Measurements from ENCODE around the gene MYPN. TPM values are rescaled to one million over a fixed set of nuclear protein-coding genes. Genes with fewer than 3 reads are reported as not detected.
"Not testable (repeated sequence)": the region's sequence is repeated elsewhere in the genome, so short reads cannot be mapped to it uniquely, and the experiment has no call there.

The MYPN gene
- total RNA-seq, 2 experiments from 2014 or later: not detected

GRCh38 chr10:68242051-68242450, 132.8 kb downstream of the MYPN start:
- DNase-seq: no peak
- Mint-ChIP-seq H3K4me3 (no peak overlapping the region), H3K4me1 (ENCODE audit: low read depth) (no peaks in the 10 kb centered on the region), H3K27me3 (ENCODE audit: low read depth) (no peaks in the 10 kb centered on the region), H3K9me3 (no peaks in the 10 kb centered on the region), H3K36me3 (ENCODE audit: low read depth) (no peaks in the 10 kb centered on the region), H3K27ac (no peak overlapping the region)
- CTCF ChIA-PET: no interaction called here
- intact Hi-C loops (cut with micrococcal nuclease): no loop called here

- H3K4me1 Mint-ChIP-seq (ENCODE audit: low read depth); CTCF ChIA-PET; intact Hi-C loops (cut with micrococcal nuclease); H3K9me3 Mint-ChIP-seq; H3K27me3 Mint-ChIP-seq (ENCODE audit: low read depth); H3K27ac Mint-ChIP-seq; H3K36me3 Mint-ChIP-seq (ENCODE audit: low read depth); H3K4me3 Mint-ChIP-seq; DNase-seq: not testable (repeated sequence)
Measured at GRCh38 chr10:68246397-68246796, 137.1 kb downstream of the MYPN start.

- Mint-ChIP-seq H3K27ac (no peak overlapping the region), H3K27me3 (ENCODE audit: low read depth) (no peaks in the 10 kb centered on the region), H3K9me3 (no peaks in the 10 kb centered on the region), H3K4me1 (ENCODE audit: low read depth) (peaks cover 6% of the 10 kb centered on the region), H3K36me3 (ENCODE audit: low read depth) (no peaks in the 10 kb centered on the region), H3K4me3 (no peak overlapping the region)
- intact Hi-C loops (cut with micrococcal nuclease): no loop called here
- DNase-seq: no peak
- CTCF ChIA-PET: interaction anchor here (1.9 kb wide), 1 partner anchor 35 kb away, joined by 6 read pairs; no protein-coding TSS in a partner anchor
Measured at GRCh38 chr10:68247931-68248330, 138.6 kb downstream of the MYPN start.

GRCh38 chr10:68249297-68249696, 140.0 kb downstream of the MYPN start:
- no peak for DNase-seq
- no peak overlapping the region for H3K4me3 Mint-ChIP-seq
- no peaks in the 10 kb centered on the region for H3K36me3 Mint-ChIP-seq (ENCODE audit: low read depth)
- peaks cover 6% of the 10 kb centered on the region for H3K4me1 Mint-ChIP-seq (ENCODE audit: low read depth)
- CTCF ChIA-PET: interaction anchor here (0.6 kb wide), 2 partner anchors 20 to 426 kb away, joined by 3 read pairs; no protein-coding TSS in a partner anchor
- no peak overlapping the region for H3K27ac Mint-ChIP-seq
- intact Hi-C loops (cut with micrococcal nuclease): no loop called here
- H3K9me3 Mint-ChIP-seq: no peaks in the 10 kb centered on the region
- H3K27me3 Mint-ChIP-seq (ENCODE audit: low read depth): no peaks in the 10 kb centered on the region

- no peak for DNase-seq
- Mint-ChIP-seq H3K27ac (no peak overlapping the region), H3K4me1 (ENCODE audit: low read depth) (peaks cover 6% of the 10 kb centered on the region), H3K36me3 (ENCODE audit: low read depth) (no peaks in the 10 kb centered on the region), H3K27me3 (ENCODE audit: low read depth) (no peaks in the 10 kb centered on the region), H3K9me3 (no peaks in the 10 kb centered on the region), H3K4me3 (no peak overlapping the region)
- intact Hi-C loops (cut with micrococcal nuclease): no loop called here
- CTCF ChIA-PET: no interaction called here
Measured at GRCh38 chr10:68251151-68251550, 141.9 kb downstream of the MYPN start.

GRCh38 chr10:68251625-68252495, 142.6 kb downstream of the MYPN start:
- no peak overlapping the region for H3K4me3 Mint-ChIP-seq
- intact Hi-C loops (cut with micrococcal nuclease): no loop called here
- no peaks in the 10 kb centered on the region for H3K9me3 Mint-ChIP-seq
- no peak overlapping the region for H3K27ac Mint-ChIP-seq
- no peaks in the 10 kb centered on the region for H3K27me3 Mint-ChIP-seq (ENCODE audit: low read depth)
- DNase-seq: no peak
- H3K4me1 Mint-ChIP-seq (ENCODE audit: low read depth): peaks cover 6% of the 10 kb centered on the region
- H3K36me3 Mint-ChIP-seq (ENCODE audit: low read depth): no peaks in the 10 kb centered on the region
- CTCF ChIA-PET: interaction anchor here (1.4 kb wide), 1 partner anchor 39 kb away, joined by 5 read pairs; no protein-coding TSS in a partner anchor

- Mint-ChIP-seq H3K9me3 (no peaks in the 10 kb centered on the region), H3K27ac (no peak overlapping the region), H3K4me3 (no peak overlapping the region), H3K36me3 (ENCODE audit: low read depth) (no peaks in the 10 kb centered on the region), H3K27me3 (ENCODE audit: low read depth) (no peaks in the 10 kb centered on the region), H3K4me1 (ENCODE audit: low read depth) (peaks cover 6% of the 10 kb centered on the region)
- DNase-seq: no peak
- CTCF ChIA-PET: interaction anchor here (0.6 to 1.4 kb wide), 4 partner anchors 39 to 587 kb away, joined by 3 to 8 read pairs (median 5); no protein-coding TSS in a partner anchor
- intact Hi-C loops (cut with micrococcal nuclease): no loop called here
Measured at GRCh38 chr10:68253346-68253745, 144.1 kb downstream of the MYPN start.

GRCh38 chr10:68261132-68261856, 152.0 kb downstream of the MYPN start:
- CTCF ChIA-PET: interaction anchor here (0.5 kb wide), 1 partner anchor 244 kb away, joined by 3 read pairs; no protein-coding TSS in a partner anchor
- Mint-ChIP-seq H3K9me3 (peaks cover 1% of the 10 kb centered on the region), H3K27me3 (ENCODE audit: low read depth) (no peaks in the 10 kb centered on the region), H3K4me1 (ENCODE audit: low read depth) (no peaks in the 10 kb centered on the region), H3K36me3 (ENCODE audit: low read depth) (no peaks in the 10 kb centered on the region), H3K4me3 (no peak overlapping the region), H3K27ac (no peak overlapping the region)
- no peak for DNase-seq
- intact Hi-C loops (cut with micrococcal nuclease): no loop called here

Other genes with a start within 250 kb of the MYPN start
- gene SIRT1, start 224.8 kb upstream of the MYPN start, total RNA-seq: 10 to 100 TPM; 18.7 to 18.8 TPM
- gene HERC4, start 34.2 kb upstream of the MYPN start, total RNA-seq: 10 to 100 TPM; 42.2 to 45.0 TPM
- not detected for gene ATOH7, start 122.6 kb downstream of the MYPN start, total RNA-seq
- 100 to 1,000 TPM; 145 to 150 TPM for gene HNRNPH3, start 222.6 kb downstream of the MYPN start, total RNA-seq
- 1 to 10 TPM; 1.3 to 2.2 TPM for gene PBLD, start 223.4 kb downstream of the MYPN start, total RNA-seq

Measured in activated naive CD4-positive, alpha-beta T cell treated with anti-CD3 and anti-CD28 coated beads for 36 hours (primary cell).